Measurements from ENCODE around the gene MBD2. TPM values are rescaled to one million over a fixed set of nuclear protein-coding genes. Genes with fewer than 3 reads are reported as not detected.

Gene MBD2
- total and polyA plus RNA-seq, 4 donors = 9.2 to 16.2 (median 11.4) TPM

DNA sequence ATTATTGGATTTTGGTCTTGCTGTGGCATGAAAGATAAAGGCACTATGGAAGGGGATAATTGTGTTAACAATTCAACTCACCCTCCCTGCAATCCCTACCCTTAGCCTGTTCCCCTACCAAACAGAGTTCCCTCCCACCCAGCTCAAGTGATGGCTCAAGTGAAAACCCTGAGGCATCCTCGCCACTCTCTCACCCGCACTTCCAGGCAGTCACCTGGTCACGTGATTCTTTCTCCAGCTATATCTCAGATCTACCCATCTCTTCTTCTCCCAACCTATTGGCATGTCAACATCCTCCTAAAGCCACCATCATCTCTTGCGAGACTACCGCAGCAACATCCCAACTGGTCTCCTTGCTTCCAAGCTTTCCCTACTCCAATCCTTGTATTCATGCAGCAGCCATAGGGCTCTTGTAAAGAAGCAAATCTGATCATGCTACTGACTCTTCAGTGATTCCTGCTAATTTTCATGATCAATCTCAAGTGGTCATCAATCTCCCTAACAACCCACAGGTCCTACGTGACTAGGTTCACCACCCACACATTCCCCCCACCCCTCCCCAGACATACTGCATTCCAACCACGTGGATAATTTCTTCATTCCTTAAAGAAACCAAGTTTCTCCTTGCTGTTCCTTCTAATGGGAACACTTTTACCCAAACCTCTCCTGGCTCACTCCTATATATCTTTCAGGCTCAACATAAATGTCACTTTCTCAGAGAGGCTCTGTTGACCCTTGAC lies 66.7 kb downstream of the MBD2 start:
- no peaks in the 10 kb centered on the region for H3K27me3 ChIP-seq (ENCODE audit: control insufficient read depth in 4 of 4, insufficient read depth in 4 of 4, low read length in 3 of 4)
- TF ChIP-seq JUND (IDR thresholded peaks at IDR 0.05) = no peak
- no peak for TF ChIP-seq RAD21 (IDR thresholded peaks at IDR 0.05)
- no peak for TF ChIP-seq TAF1 (conservative IDR thresholded peaks at IDR 0.05)
- TF ChIP-seq, protein P1, sequence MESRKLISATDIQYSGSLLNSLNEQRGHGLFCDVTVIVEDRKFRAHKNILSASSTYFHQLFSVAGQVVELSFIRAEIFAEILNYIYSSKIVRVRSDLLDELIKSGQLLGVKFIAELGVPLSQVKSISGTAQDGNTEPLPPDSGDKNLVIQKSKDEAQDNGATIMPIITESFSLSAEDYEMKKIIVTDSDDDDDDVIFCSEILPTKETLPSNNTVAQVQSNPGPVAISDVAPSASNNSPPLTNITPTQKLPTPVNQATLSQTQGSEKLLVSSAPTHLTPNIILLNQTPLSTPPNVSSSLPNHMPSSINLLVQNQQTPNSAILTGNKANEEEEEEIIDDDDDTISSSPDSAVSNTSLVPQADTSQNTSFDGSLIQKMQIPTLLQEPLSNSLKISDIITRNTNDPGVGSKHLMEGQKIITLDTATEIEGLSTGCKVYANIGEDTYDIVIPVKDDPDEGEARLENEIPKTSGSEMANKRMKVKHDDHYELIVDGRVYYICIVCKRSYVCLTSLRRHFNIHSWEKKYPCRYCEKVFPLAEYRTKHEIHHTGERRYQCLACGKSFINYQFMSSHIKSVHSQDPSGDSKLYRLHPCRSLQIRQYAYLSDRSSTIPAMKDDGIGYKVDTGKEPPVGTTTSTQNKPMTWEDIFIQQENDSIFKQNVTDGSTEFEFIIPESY (IDR thresholded peaks at IDR 0.05) = no peak
- no peak for TF ChIP-seq HNF4A (conservative IDR thresholded peaks at IDR 0.05)
- TF ChIP-seq, protein P2, sequence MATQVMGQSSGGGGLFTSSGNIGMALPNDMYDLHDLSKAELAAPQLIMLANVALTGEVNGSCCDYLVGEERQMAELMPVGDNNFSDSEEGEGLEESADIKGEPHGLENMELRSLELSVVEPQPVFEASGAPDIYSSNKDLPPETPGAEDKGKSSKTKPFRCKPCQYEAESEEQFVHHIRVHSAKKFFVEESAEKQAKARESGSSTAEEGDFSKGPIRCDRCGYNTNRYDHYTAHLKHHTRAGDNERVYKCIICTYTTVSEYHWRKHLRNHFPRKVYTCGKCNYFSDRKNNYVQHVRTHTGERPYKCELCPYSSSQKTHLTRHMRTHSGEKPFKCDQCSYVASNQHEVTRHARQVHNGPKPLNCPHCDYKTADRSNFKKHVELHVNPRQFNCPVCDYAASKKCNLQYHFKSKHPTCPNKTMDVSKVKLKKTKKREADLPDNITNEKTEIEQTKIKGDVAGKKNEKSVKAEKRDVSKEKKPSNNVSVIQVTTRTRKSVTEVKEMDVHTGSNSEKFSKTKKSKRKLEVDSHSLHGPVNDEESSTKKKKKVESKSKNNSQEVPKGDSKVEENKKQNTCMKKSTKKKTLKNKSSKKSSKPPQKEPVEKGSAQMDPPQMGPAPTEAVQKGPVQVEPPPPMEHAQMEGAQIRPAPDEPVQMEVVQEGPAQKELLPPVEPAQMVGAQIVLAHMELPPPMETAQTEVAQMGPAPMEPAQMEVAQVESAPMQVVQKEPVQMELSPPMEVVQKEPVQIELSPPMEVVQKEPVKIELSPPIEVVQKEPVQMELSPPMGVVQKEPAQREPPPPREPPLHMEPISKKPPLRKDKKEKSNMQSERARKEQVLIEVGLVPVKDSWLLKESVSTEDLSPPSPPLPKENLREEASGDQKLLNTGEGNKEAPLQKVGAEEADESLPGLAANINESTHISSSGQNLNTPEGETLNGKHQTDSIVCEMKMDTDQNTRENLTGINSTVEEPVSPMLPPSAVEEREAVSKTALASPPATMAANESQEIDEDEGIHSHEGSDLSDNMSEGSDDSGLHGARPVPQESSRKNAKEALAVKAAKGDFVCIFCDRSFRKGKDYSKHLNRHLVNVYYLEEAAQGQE (IDR thresholded peaks at IDR 0.05) = no peak
- TF ChIP-seq HNF4G (IDR thresholded peaks at IDR 0.05) = no peak
- H3K36me3 ChIP-seq (ENCODE audit: control insufficient read depth in 4 of 4, insufficient read depth in 3 of 4, low read depth in 1 of 4, low read length in 3 of 4) = peaks cover 5 to 56% (median 33%) of the 10 kb centered on the region in 4 donors
- H3K9me3 ChIP-seq (ENCODE audit: control insufficient read depth in 4 of 4, low read length in 3 of 4) = no peaks in the 10 kb centered on the region
- no peak for DNase-seq (ENCODE audit: low spot score)
- H3K4me1 ChIP-seq (ENCODE audit: control insufficient read depth in 4 of 4, insufficient read depth in 4 of 4, low read length in 3 of 4) = no peaks in the 10 kb centered on the region
- H3K4me3 ChIP-seq (ENCODE audit: low read depth in 1 of 3, low read length in 3 of 3) = no peak overlapping the region
- H3K27ac ChIP-seq (ENCODE audit: low read depth in 1 of 2, low read length in 2 of 2) = no peak overlapping the region
- H3K9ac ChIP-seq (ENCODE audit: low read depth in 1 of 2, low read length in 2 of 2) = no peak overlapping the region
- WGBS = 95% methylated on average over 7 of the region's 7 CpGs

DNA sequence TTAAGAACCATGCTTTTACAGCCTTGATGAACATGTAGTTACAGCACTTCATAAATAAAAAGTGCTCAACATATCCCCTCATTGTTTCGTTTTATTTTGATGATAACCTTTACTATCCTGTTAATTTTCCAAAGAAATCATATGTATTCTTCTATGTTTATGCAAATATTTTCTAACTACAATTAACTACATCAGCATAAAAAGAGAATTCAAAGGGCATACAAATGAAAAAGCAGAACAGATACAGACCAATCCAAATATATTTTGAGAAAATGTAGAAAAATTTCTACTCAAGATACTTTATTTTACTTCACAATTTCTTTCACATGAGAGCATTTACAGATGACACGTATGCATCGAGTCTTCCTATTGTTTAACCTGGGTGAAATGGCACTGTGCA lies 69.1 kb downstream of the MBD2 start:
- no peak for TF ChIP-seq EGR1 (IDR thresholded peaks at IDR 0.05; ENCODE audit: low read depth in 2 of 2)
- TF ChIP-seq, protein P3, sequence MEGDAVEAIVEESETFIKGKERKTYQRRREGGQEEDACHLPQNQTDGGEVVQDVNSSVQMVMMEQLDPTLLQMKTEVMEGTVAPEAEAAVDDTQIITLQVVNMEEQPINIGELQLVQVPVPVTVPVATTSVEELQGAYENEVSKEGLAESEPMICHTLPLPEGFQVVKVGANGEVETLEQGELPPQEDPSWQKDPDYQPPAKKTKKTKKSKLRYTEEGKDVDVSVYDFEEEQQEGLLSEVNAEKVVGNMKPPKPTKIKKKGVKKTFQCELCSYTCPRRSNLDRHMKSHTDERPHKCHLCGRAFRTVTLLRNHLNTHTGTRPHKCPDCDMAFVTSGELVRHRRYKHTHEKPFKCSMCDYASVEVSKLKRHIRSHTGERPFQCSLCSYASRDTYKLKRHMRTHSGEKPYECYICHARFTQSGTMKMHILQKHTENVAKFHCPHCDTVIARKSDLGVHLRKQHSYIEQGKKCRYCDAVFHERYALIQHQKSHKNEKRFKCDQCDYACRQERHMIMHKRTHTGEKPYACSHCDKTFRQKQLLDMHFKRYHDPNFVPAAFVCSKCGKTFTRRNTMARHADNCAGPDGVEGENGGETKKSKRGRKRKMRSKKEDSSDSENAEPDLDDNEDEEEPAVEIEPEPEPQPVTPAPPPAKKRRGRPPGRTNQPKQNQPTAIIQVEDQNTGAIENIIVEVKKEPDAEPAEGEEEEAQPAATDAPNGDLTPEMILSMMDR (IDR thresholded peaks at IDR 0.05; ENCODE audit: low read depth, low read length, missing input control) = no peak
- no peak for TF ChIP-seq YY1 (IDR thresholded peaks at IDR 0.05)
- no peak for TF ChIP-seq RXRA (IDR thresholded peaks at IDR 0.05)
- TF ChIP-seq HNF4G (IDR thresholded peaks at IDR 0.05) = no peak
- no peak for TF ChIP-seq GABPA (IDR thresholded peaks at IDR 0.05 in 1 of 2, conservative IDR thresholded peaks at IDR 0.05 in 1 of 2)
- TF ChIP-seq HNF4A (conservative IDR thresholded peaks at IDR 0.05) = no peak
- no peak for TF ChIP-seq JUND (IDR thresholded peaks at IDR 0.05)
- no peak for TF ChIP-seq SP1 (IDR thresholded peaks at IDR 0.05)
- TF ChIP-seq, protein P4, sequence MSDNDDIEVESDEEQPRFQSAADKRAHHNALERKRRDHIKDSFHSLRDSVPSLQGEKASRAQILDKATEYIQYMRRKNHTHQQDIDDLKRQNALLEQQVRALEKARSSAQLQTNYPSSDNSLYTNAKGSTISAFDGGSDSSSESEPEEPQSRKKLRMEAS (IDR thresholded peaks at IDR 0.05) = no peak
- TF ChIP-seq, protein P2 (IDR thresholded peaks at IDR 0.05) = no peak
- TF ChIP-seq RAD21 (IDR thresholded peaks at IDR 0.05) = no peak
- TF ChIP-seq, protein P5, sequence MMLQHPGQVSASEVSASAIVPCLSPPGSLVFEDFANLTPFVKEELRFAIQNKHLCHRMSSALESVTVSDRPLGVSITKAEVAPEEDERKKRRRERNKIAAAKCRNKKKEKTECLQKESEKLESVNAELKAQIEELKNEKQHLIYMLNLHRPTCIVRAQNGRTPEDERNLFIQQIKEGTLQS (IDR thresholded peaks at IDR 0.05) = no peak
- no peak for TF ChIP-seq NR2F2 (IDR thresholded peaks at IDR 0.05)
- Histone ChIP-seq H3K9me3 (ENCODE audit: control insufficient read depth in 4 of 4, low read length in 3 of 4) (no peaks in the 10 kb centered on the region), H3K9ac (ENCODE audit: low read depth in 1 of 2, low read length in 2 of 2) (no peak overlapping the region), H3K4me1 (ENCODE audit: control insufficient read depth in 4 of 4, insufficient read depth in 4 of 4, low read length in 3 of 4) (no peaks in the 10 kb centered on the region), H3K27ac (ENCODE audit: low read depth in 1 of 2, low read length in 2 of 2) (no peak overlapping the region), H3K36me3 (ENCODE audit: control insufficient read depth in 4 of 4, insufficient read depth in 3 of 4, low read depth in 1 of 4, low read length in 3 of 4) (peaks cover 3 to 49% (median 29%) of the 10 kb centered on the region in 4 donors), H3K4me3 (ENCODE audit: low read depth in 1 of 3, low read length in 3 of 3) (no peak overlapping the region), H3K27me3 (ENCODE audit: control insufficient read depth in 4 of 4, insufficient read depth in 4 of 4, low read length in 3 of 4) (no peaks in the 10 kb centered on the region)
- 92% methylated on average over 3 of the region's 3 CpGs for WGBS
- no peak for DNase-seq (ENCODE audit: low spot score)

Measured in liver (tissue), 9 donors.